HG02623 (cell line): ENCODE measurements around the gene DCXR.

Experiments used
- ATAC-seq: cut with Tn5 transposase; IDR thresholded peaks from one replicate; pipeline ENCODE4 v1.9.1; 2021; ENCODE audit warnings: moderate library complexity; ENCODE audit not compliant: unreplicated experiment

The DCXR gene

DNA sequence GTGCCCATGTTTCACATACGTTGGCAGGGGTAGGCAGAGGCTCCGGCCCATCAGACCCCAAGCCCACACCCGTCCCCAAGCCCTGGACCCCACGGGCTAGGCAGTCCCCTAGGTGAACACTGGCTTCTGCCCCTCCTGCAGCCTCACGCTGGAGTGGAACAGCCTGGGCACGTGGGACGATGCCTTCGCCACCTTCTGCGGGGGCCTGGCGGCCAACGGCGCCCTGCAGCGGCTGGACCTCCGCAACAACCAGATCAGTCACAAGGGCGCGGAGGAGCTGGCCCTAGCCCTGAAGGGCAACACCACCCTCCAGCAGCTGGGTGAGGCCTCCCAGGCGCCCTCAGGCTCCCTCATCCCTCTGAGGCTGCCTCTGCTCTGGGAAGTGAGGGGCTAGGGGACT is 12.6 kb downstream of the DCXR start:
- ATAC-seq = no peak

DNA sequence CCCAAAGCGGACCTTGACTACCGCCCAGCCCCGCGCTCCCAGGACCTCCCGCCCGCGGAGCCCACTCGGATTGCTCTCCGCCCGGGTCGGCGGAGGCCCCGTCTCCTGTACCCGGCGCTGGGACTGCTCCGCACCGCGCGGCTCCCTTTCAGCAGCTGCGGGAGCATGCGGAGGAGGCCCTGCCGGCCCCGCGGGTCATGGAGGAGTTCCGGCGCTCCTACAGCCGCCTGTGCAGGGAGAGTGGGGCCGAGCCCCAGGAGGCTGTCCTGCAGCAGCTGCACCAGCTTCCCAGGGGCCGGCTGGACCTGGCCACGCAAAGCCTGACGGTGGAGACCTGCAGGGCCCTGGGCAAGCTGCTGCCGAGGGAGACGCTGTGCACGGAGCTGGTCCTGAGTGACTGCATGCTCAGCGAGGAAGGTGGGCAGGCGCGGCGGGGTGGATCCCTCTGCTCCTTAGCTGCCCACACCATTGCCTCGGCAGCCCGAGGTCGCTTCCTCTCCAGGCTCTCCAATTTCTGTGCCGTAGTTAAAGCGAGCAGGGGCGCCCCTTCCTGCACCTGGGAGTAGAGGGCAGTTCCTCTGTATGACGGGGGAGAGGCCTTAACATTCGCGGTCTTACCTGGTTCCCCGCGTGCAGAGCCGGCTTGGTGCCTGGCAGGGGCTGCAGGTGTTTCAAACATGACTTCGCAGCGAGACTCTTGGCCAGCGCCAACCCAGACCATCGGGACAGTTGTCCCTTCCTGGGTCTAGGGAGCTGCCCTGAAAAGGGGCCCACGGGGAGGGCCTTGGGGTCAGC is 13.9 kb downstream of the DCXR start:
- no peak for ATAC-seq

DNA sequence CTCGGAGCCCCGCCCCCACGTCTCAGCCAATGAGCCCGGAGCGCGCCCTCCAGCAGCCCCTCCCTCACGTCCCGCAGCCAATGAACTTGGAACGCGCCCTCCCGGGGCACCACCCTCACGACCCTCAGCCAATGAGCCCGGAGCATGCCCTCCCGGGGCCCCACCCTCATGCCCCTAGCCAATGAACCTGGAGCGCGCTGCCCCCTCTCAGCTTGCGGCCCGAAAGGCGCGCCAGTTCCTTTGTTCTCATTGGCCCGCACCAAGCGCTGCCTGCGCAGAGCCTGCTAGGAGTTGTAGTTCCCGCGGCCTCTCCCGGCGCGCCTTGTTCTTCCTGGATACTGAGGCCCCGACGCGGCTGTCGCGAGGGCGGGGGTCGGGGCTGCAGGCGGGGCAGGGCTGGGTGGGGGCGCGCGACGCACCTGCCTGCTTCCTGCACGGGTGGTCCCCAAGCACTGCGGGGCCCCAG is 14.5 kb downstream of the DCXR start, which contains the start of gene LRRC45:
Gene LRRC45, plus strand, starts transcription at position 325 of the 466 bp plus-strand sequence. CDS start 339 bp downstream, outside the sequence.
- peak; percentile 90 for ATAC-seq

DNA sequence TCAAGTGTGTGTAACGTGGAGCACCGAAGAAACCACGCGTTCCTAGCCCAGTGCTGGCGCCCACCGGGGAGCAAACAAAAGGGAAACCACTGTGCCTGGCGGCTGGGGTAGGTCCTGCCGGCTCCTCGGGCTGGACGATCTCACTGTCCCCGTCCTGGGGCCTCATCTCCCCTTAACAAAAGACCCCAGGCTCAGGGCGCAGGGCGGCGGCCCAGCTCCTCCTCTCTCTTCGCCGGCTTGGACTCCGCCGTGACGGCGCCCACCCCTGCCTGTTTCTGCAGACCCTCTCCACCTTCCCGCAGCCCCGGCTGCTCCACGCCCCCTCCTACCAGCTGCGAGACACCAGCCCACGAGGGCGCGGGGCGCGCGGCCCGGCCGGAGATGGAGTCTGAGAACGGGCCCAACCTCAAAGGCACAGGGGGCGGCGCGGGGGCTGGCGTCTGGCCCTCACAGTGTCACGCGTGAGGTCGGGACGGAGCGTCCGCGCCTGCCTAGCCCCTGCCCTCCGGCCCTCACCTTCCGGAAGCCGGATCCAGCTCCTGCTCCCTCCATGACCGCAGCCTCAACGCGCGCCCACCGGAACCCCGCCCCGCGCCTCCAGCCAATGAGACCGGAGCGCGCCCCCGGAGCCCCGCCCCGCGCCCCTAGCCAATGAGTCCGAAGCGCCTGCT is 15.1 kb downstream of the DCXR start, which contains the start of gene CENPX:
Gene CENPX, minus strand, starts transcription at position 569 of the 671 bp plus-strand sequence. Its CDS starts 17 bp downstream, at position 552.
- ATAC-seq = no peak

DNA sequence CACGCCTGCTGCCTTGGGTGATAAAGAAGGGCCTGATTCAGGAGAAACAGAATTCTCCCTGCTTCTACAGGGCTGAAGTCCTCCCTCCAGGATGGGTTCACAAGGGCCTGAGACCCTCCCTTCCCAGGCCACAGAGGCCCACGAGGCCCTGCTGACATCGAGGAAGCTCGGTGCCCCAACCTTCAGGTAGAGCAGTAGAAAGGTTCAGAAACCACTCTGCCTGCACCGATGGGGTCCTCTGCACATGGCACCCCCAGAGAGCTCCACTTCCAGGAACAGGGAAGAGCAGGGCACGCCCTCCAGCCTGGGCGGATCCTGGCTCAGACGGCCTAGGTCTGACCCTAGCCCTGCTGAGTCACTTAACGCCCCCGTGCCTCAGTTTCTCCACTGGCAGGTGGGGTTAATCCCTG is 15.6 kb downstream of the DCXR start:
- ATAC-seq = no peak

- no peak for ATAC-seq
Measured at GRCh38 chr17:82021107-82021899, 16.2 kb downstream of the DCXR start.

- ATAC-seq = no peak
Measured at GRCh38 chr17:82020572-82021106, 16.9 kb downstream of the DCXR start.

DNA sequence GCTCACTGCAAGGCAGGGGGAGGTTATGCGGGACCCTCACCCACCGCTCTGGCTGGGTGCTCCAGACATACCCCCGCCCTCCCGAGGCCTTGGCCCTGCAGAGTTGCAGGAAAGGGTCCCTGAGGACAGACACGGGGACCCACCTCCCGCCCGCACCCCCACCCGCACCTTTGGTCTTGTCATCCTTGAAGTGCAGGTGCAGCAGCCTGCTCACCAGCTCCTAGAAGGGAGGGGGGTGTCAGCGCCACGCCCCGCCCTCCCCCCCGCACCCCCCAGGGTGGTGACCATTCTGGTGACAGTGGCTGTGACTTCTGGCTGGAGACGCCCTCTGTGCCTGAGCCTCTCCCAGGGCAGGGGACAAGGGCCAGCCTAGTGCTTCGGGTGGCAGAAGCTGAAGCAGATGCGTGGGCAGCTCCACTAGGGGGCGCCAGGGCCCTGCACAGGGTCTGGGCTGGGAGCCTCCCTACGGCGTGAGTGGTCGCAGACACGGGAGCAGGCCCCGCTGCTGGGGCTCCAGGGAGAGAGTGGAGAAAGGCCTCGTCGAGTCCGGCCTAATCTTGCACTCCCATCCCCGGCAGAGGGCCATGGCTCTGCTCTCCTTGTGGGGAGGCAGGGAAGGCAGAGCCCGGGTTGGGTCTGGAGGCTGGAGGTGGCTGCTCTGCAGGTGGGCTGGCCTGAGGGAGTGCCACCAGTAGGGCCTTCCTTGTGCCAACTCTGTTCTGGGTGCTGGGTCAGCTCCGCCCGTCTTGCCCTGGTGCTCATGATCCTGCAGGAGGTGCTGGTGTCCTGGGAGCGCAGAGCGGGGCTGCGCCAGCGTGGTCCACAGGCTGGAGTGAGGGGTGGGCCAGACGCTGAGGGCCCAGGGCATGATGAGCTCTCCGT is 17.6 kb downstream of the DCXR start:
- ATAC-seq = no peak

DNA sequence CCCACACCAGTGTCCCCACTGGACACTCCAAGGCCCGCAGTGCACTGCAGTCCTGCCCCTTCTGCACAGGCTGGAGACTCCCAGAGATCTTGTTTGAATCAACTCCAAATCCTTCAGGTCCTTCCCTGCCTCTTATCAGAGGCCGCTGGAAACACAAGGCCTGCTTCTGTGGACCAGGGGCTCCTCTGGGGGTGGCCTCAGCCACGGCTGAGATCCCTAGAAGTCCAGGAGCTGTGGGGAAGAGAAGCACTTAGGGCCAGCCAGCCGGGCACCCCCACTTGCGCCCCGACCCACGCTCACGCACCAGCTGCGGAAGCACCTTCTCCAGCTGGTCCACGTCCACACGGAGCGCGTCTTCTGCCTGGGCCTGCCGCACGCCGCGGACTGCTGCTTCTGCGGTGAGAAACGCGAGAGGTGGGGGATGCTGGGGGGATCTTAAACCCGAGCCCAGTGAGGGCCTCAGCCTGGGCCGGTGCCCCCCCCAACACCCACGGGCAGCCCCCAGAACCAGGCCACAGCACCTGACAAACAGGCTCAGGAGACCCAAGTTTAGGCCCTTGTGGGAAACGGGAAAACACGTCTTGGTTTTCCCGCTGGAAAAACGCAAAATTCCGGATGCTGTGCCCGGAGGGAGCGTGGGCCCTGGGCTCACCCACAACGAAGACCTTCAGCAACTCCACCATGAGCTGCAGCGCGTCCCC is 18.4 kb downstream of the DCXR start:
- no peak for ATAC-seq

GRCh38 chr17:82018152-82018988 is 19.1 kb downstream of the DCXR start:
- ATAC-seq = no peak

GRCh38 chr17:82017612-82018151 is 19.8 kb downstream of the DCXR start:
- no peak for ATAC-seq

GRCh38 chr17:82016875-82017459 is 20.5 kb downstream of the DCXR start:
- no peak for ATAC-seq

- no peak for ATAC-seq
Measured at GRCh38 chr17:82016061-82016874, 21.2 kb downstream of the DCXR start.

DNA sequence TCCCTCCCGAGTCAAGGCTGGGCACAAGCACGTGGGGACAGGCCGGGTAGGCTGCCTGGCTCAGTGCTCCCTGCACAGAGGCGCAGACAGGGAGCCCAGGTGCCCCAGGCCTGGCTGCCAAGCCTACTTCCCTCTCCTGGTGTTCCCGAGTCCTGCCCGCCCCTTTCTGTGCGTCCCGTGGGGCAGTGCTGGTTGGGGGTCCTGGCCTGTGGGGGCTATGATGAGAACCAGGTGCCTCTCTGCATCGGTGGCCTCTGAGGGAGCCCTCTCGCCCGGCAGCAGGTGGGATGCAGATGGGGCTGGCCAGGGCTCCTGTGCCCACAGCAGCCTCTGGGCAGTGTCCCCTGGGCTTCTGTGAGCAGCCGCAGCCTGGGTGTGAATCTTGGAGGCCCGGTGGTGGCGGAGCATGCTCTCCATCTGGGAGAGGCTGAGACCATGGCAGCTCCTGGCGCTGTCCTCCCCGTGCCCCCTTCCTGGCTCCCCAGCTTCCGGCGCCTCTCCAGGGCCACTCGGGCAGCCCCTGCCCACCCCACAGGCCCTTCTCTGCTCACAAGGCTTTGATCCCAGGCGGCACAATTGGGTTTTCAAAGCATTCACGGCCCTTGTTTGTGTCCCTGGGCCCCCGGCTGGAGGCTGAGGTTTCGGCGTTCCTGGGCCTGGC is 22.1 kb downstream of the DCXR start:
- ATAC-seq = no peak

DNA sequence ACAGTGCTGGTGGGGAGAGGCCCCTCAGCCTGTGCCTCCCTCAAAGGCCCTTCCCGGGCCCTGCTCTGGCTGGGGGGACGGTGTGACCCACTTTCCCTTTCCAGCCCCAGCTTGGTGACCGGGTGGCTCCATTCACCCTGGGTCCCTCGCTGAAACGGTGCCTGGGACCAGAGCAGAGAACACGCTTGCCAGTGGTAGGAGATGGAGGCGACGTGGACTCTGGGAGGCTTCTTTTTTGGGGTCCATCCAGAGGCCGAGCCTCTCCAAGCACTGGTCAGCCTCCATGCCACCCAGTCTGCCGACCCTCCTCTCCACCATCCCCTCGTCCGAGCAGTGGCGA is 22.6 kb downstream of the DCXR start:
- no peak for ATAC-seq

- no peak for ATAC-seq
Measured at GRCh38 chr17:82014432-82014831, 23.1 kb downstream of the DCXR start.
